Globus pallidus (tissue), 1 donor: Measurements from ENCODE around the gene PRB3.

ENCODE experiments used
- DNase-seq: peaks from one replicate; pipeline ENCODE4 v3.0.0-alpha.2; 2015; ENCODE audit warnings: low spot score

PRB3 gene

GRCh38 chr12:11269607-11270006 is at the start of gene PRB3:
Gene PRB3, minus strand, starts transcription at chr12:11269707. Its CDS starts 38 bp downstream, at chr12:11269669.
- no peak for DNase-seq

DNA sequence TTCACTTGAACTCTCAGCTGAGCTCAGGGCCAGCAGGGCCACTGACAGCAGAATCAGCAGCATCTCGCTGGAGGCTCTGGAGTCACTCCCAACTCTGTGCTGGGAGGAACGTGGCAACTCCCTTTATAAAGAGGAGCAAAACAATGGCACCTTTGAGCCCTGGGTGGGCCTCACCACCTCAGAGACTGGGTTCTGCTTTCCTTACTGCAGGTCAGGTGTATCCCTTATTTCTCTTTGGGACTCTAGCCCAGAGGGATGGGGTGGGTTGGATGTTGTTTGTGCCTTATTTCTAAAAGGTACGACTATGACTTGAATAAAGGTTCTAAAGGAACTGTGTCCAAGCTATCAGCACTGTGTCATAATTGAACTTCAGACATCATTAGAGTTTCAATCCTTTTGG is 40.8 kb upstream of the PRB3 start, which contains the start of gene PRB4:
Gene PRB4, minus strand, starts transcription at position 101 of the 400 bp plus-strand sequence. Its CDS starts 38 bp downstream, at position 63.
- DNase-seq, result no peak

GRCh38 chr12:11307143-11307542 is 37.6 kb upstream of the PRB3 start:
- DNase-seq, result no peak

GRCh38 chr12:11273449-11273848 is 3.9 kb upstream of the PRB3 start:
- no peak for DNase-seq

GRCh38 chr12:11264501-11264900 is 5.0 kb downstream of the PRB3 start:
- DNase-seq, result no peak

DNA sequence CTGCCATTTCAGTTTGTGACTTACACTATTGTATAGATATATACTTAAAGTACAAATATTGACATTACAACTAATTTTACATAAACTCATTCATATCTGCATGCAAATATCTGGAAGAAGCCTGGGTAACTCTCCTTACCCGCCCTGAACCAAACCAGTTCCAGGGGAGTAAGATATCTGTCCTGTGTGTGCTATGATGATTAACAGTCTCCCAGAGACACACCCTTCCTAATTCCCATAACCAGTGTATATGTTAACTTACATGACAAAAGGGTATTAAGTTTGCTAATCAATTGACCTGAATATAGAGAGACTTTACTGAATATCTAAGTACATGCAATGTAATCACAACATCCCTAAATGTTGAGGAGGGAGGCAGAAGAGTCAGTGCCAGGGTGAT is 23.0 kb downstream of the PRB3 start:
- no peak for DNase-seq

GRCh38 chr12:11242656-11243055 is 26.9 kb downstream of the PRB3 start:
- no peak for DNase-seq

DNA sequence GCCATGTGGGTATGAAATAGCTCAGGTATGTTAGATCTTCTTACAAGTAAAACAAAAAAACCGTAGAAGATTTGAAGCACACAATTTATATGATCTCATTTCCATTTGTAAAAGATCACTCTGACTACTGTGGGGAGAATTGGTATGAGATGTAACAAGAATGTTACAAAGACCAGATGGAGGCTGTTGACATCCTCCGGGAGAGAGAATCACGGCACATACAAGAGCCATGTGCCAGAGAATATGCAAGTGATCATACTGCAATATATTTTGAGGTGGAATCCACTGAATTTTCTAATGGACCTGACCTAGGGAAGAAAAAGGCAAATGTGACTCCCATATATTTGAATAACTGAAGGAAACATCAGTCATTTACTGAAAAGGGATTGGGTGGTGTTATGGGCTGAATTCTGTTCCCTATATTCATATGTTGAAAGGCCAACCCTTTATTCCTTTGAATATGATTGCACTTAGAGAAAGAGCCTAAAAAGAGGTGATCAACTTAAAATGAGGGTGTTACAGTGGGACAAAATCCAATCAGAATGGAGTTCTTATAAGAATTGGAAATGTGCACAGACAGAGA is 29.1 kb downstream of the PRB3 start:
- DNase-seq, result no peak

GRCh38 chr12:11238275-11238674 is 31.2 kb downstream of the PRB3 start:
- DNase-seq, result no peak

DNA sequence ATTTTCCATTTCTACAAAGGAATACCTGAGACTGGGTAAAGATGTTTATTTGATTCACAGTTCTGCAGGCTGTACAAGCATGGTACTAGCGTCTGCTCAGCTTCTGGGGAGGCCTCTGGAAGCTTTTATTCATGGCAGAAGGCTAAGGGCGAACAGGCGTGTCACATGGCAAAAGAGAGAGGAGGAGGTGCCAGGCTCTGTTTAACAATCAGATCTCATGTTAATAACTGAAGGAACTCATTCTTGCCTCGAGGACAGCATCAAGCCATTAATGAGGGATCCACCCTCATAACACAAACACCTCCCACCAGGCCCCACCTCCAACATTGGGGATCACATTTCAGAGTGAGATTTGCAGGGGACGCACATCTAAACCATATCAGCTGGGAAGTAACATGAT is 36.0 kb downstream of the PRB3 start:
- DNase-seq, result no peak

- DNase-seq, result peak; percentile 5
Measured at GRCh38 chr12:11228296-11228879, 41.1 kb downstream of the PRB3 start.

- no peak for DNase-seq
Measured at GRCh38 chr12:11227373-11227772, 42.1 kb downstream of the PRB3 start.
